ENCODE data around the gene NUP98. TPM values are rescaled to one million over a fixed set of nuclear protein-coding genes. Genes with fewer than 3 reads are reported as not detected.

The NUP98 gene
- total RNA-seq, 4 donors from 2014 or later, result 91.5 to 122 (median 115) TPM

DNA sequence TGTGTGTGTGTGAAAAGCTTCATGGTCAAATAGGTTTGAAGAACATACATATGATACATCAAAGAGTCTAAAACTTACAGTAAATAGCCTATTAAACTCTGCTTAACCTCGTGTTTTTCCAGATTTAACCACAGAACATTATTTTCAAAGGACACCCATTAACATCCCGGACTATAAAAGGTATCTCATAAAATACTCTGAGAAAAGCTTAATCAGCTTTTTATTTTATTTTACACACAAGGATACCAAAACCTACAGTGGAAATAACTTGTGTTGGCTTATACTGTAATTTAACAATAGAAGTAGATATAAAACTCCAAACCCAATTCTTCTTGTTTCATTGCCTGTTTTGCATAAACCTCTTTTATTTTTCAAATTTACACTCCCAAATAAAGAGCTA is 76.4 kb downstream of the NUP98 start:
- Histone ChIP-seq H3K9me3 (no peaks in the 10 kb centered on the region), H3K4me1 (peaks cover 3% of the 10 kb centered on the region), H3K36me3 (peaks cover 96% of the 10 kb centered on the region), H3K4me3 (no peak overlapping the region), H3K27ac (no peak overlapping the region), H3K27me3 (no peaks in the 10 kb centered on the region)
- 84% methylated on average over 2 of the region's 2 CpGs for WGBS
- TF ChIP-seq, protein P1, sequence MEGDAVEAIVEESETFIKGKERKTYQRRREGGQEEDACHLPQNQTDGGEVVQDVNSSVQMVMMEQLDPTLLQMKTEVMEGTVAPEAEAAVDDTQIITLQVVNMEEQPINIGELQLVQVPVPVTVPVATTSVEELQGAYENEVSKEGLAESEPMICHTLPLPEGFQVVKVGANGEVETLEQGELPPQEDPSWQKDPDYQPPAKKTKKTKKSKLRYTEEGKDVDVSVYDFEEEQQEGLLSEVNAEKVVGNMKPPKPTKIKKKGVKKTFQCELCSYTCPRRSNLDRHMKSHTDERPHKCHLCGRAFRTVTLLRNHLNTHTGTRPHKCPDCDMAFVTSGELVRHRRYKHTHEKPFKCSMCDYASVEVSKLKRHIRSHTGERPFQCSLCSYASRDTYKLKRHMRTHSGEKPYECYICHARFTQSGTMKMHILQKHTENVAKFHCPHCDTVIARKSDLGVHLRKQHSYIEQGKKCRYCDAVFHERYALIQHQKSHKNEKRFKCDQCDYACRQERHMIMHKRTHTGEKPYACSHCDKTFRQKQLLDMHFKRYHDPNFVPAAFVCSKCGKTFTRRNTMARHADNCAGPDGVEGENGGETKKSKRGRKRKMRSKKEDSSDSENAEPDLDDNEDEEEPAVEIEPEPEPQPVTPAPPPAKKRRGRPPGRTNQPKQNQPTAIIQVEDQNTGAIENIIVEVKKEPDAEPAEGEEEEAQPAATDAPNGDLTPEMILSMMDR (IDR thresholded peaks at IDR 0.05), result no peak
- TF ChIP-seq POLR2AphosphoS5 (IDR thresholded peaks at IDR 0.05) (no peak), EP300 (IDR thresholded peaks at IDR 0.05) (no peak), POLR2A (IDR thresholded peaks at IDR 0.05) (no peak)
- DNase-seq (ENCODE audit: low spot score in 2 of 2), result no peak

DNA sequence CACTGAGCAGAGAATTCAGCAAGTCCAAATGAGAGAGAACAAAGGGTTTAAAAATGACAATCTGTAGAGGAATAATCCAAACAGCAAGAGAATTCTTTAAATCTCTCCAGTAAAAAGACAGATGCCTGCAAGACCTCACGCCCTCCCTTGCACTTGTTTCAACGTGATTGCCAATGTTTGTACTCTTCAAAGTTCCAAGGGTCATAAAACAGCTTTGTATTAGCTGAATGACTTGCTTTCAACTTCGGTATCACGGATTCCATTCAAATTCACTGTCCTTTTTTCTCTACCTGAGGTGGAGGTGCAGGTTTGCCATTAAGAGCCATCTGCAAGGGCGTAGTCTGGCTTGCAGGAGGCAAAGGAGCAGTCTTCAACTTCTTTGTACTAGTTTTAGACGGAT is 85.1 kb downstream of the NUP98 start:
- Histone ChIP-seq H3K27ac (no peak overlapping the region), H3K4me1 (peaks cover 21% of the 10 kb centered on the region), H3K4me3 (no peak overlapping the region), H3K27me3 (no peaks in the 10 kb centered on the region), H3K36me3 (peaks cover 62% of the 10 kb centered on the region), H3K9me3 (no peaks in the 10 kb centered on the region)
- TF ChIP-seq POLR2AphosphoS5 (IDR thresholded peaks at IDR 0.05) (no peak), POLR2A (IDR thresholded peaks at IDR 0.05) (no peak), EP300 (IDR thresholded peaks at IDR 0.05) (no peak)
- TF ChIP-seq, protein P1 (IDR thresholded peaks at IDR 0.05), result no peak
- no peak for DNase-seq (ENCODE audit: low spot score in 2 of 2)
- 48% methylated on average over 6 of the region's 6 CpGs for WGBS

DNA sequence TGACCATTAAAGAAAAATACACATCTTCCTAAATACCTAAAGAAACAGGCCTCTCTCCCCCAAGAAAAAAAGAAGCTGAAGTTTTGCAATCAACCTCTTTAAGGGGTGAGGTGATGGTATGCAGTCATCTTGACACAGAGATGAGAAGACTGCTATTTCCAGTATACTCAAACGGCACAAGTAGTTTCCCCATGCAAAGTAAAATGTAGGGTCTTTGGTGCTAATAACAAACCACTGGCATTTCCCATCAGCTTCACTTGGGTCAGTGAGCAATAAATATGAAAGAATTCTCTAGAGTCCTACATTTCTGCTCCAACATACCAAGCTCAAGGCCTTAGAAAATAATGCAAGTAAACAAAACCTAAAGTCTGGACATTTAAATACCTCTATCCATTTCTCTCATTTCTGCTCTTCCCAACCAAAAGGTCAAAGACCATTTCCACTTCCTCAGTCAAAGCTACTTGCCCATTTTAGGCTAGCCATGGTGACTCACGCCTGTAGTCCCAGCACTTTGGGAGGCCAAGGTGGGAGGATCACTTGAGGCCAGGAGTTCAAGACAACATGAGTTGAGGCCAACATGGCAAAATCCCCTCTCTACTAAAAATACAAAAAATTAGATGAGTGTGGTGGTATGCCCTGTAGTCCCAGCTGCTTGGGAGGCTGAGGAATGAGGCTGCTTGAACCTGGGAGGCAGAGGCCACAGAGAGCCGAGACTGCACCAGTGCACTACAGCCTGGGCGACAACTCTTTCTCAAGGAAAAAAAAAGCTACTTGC is 86.7 kb downstream of the NUP98 start:
- no peaks in the 10 kb centered on the region for H3K27me3 ChIP-seq
- no peak overlapping the region for H3K4me3 ChIP-seq
- WGBS, result 84% methylated on average over 4 of the region's 4 CpGs
- H3K27ac ChIP-seq, result no peak overlapping the region
- no peaks in the 10 kb centered on the region for H3K9me3 ChIP-seq
- peaks cover 55% of the 10 kb centered on the region for H3K36me3 ChIP-seq
- peaks cover 21% of the 10 kb centered on the region for H3K4me1 ChIP-seq
- DNase-seq (ENCODE audit: low spot score in 2 of 2), result no peak
- no peak for TF ChIP-seq POLR2A (IDR thresholded peaks at IDR 0.05)
- TF ChIP-seq, protein P1 (IDR thresholded peaks at IDR 0.05), result no peak
- no peak for TF ChIP-seq POLR2AphosphoS5 (IDR thresholded peaks at IDR 0.05)
- no peak for TF ChIP-seq EP300 (IDR thresholded peaks at IDR 0.05)

DNA sequence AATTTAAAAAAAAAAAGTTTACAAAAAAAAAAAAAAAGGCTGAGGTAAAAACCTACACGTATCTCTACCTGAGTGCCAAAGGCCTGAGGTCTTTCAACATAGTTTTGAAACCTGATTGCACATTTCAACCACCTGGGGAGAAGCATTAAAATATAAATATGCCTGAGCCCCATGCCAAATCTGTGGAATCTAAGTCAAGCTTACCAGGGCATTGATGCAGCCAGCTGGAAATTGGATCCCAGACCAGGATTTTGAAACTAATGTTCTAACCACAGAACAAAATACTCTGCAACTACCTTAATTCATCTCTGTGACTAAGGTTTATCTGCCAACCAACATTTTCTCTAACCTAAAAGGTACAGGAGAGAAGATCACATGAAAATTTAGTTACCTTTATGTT is 87.4 kb downstream of the NUP98 start:
- Histone ChIP-seq H3K9me3 (no peaks in the 10 kb centered on the region), H3K27me3 (no peaks in the 10 kb centered on the region), H3K4me3 (no peak overlapping the region), H3K36me3 (peaks cover 55% of the 10 kb centered on the region), H3K27ac (no peak overlapping the region), H3K4me1 (peaks cover 21% of the 10 kb centered on the region)
- WGBS, result 60% methylated on average over 1 of the region's 1 CpG
- no peak for TF ChIP-seq POLR2A (IDR thresholded peaks at IDR 0.05)
- TF ChIP-seq, protein P1 (IDR thresholded peaks at IDR 0.05), result no peak
- DNase-seq (ENCODE audit: low spot score in 2 of 2), result no peak

DNA sequence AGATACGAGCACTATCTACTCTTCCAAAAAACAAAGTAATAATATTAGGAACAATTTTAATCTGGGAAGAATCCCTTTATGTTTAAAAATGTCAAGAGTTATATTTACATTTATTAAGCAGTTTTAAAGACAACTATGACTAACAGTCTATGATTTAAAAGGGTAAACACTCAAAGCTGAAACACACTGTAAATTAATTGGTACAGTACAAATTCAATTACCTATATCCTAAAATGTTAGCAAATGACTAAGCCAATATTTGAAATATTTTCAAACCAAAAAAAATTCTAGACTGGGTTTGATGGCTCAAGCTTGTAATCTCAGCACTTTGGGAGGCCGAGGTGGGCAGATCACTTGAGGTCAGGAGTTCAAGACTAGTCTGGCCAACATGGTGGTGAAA is 90.2 kb downstream of the NUP98 start:
- no peak overlapping the region for H3K27ac ChIP-seq
- no peaks in the 10 kb centered on the region for H3K27me3 ChIP-seq
- H3K9me3 ChIP-seq, result no peaks in the 10 kb centered on the region
- 95% methylated on average over 2 of the region's 2 CpGs for WGBS
- peaks cover 57% of the 10 kb centered on the region for H3K36me3 ChIP-seq
- no peak for DNase-seq (ENCODE audit: low spot score in 2 of 2)
- H3K4me1 ChIP-seq, result peaks cover 16% of the 10 kb centered on the region
- no peak overlapping the region for H3K4me3 ChIP-seq
- TF ChIP-seq, protein P1 (IDR thresholded peaks at IDR 0.05), result no peak
- TF ChIP-seq POLR2A (IDR thresholded peaks at IDR 0.05) (no peak), POLR2AphosphoS5 (IDR thresholded peaks at IDR 0.05) (no peak), EP300 (IDR thresholded peaks at IDR 0.05) (no peak)
